ENCODE measurements around the gene LCN15. TPM values are rescaled to one million over a fixed set of nuclear protein-coding genes. Genes with fewer than 3 reads are reported as not detected.
"Not testable (repeated sequence)": the region's sequence is repeated elsewhere in the genome, so short reads cannot be mapped to it uniquely, and the experiment has no call there.

LCN15 gene
- total RNA-seq, 1 donor from 2014 or later: not detected

DNA sequence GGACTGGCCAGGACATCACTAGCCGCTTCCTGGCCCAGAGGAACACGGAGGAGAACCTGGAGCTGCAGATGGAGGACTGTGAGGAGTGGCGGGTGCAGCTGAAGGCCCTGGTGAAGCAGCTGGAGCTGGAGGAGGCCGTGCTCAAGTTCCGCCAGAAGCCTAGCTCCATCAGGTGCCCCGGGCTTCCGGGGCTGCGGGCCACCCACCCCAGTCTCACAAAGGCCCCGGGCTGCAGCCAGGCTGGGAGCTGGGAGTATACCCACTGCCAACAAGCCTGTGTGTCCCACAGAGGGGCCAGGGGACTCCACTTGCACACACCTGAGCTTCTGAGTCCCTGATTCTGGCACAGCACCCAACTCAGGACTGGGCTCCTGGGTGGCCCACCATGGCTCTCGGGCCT lies 41.7 kb upstream of the LCN15 start:
- DNase-seq (ENCODE audit: low read depth) (no peak), FAIRE-seq (no peak)
- Histone ChIP-seq H3K36me3 (ENCODE audit: control insufficient read depth, insufficient read depth, low read length) (peaks cover 5% of the 10 kb centered on the region), H3K4me3 (ENCODE audit: low read depth, low read length) (no peak overlapping the region), H3K27me3 (ENCODE audit: control insufficient read depth, insufficient read depth, low read length) (no peaks in the 10 kb centered on the region)
- TF ChIP-seq, protein P1, sequence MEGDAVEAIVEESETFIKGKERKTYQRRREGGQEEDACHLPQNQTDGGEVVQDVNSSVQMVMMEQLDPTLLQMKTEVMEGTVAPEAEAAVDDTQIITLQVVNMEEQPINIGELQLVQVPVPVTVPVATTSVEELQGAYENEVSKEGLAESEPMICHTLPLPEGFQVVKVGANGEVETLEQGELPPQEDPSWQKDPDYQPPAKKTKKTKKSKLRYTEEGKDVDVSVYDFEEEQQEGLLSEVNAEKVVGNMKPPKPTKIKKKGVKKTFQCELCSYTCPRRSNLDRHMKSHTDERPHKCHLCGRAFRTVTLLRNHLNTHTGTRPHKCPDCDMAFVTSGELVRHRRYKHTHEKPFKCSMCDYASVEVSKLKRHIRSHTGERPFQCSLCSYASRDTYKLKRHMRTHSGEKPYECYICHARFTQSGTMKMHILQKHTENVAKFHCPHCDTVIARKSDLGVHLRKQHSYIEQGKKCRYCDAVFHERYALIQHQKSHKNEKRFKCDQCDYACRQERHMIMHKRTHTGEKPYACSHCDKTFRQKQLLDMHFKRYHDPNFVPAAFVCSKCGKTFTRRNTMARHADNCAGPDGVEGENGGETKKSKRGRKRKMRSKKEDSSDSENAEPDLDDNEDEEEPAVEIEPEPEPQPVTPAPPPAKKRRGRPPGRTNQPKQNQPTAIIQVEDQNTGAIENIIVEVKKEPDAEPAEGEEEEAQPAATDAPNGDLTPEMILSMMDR (IDR thresholded peaks at IDR 0.05; ENCODE audit: insufficient read depth, low read length, severe bottlenecking): no peak

DNA sequence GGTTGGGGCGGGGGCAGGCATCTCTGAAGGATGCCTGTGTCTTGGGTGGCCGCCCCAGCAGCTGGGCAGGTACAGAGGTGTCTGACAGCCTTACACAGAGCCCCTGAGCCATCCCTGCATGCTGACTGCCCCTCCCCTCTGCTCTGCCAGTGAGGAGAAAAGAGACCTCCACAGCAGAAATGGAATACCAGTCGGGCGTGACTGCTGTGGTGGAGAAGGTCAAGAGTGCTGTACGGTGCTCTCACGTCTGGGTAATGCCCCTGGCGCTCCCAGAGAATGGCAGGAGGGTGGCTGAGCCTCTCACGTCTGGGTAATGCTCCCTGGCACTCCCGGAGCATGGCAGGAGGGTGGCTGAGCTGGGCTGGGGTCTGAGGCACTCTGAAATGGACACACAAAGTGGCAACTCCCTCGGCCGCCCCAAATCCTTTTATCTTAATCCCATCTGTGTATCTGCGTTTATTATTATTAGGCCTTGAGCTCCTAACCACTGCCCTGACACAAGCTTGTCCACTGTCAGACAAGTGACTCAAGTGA lies 41.0 kb upstream of the LCN15 start:
- Histone ChIP-seq H3K4me3 (ENCODE audit: low read depth, low read length) (no peak overlapping the region), H3K27me3 (ENCODE audit: control insufficient read depth, insufficient read depth, low read length) (no peaks in the 10 kb centered on the region), H3K36me3 (ENCODE audit: control insufficient read depth, insufficient read depth, low read length) (peaks cover 5% of the 10 kb centered on the region)
- TF ChIP-seq, protein P1 (IDR thresholded peaks at IDR 0.05; ENCODE audit: insufficient read depth, low read length, severe bottlenecking): no peak
- DNase-seq (ENCODE audit: low read depth): no peak
- no peak for FAIRE-seq

GRCh38 chr9:136804509-136805206 lies 40.3 kb upstream of the LCN15 start:
- DNase-seq (ENCODE audit: low read depth) (no peak), FAIRE-seq (no peak)
- Histone ChIP-seq H3K27me3 (ENCODE audit: control insufficient read depth, insufficient read depth, low read length) (no peaks in the 10 kb centered on the region), H3K36me3 (ENCODE audit: control insufficient read depth, insufficient read depth, low read length) (peaks cover 4% of the 10 kb centered on the region), H3K4me3 (ENCODE audit: low read depth, low read length) (no peak overlapping the region)
- TF ChIP-seq, protein P1 (IDR thresholded peaks at IDR 0.05; ENCODE audit: insufficient read depth, low read length, severe bottlenecking): no peak

DNA sequence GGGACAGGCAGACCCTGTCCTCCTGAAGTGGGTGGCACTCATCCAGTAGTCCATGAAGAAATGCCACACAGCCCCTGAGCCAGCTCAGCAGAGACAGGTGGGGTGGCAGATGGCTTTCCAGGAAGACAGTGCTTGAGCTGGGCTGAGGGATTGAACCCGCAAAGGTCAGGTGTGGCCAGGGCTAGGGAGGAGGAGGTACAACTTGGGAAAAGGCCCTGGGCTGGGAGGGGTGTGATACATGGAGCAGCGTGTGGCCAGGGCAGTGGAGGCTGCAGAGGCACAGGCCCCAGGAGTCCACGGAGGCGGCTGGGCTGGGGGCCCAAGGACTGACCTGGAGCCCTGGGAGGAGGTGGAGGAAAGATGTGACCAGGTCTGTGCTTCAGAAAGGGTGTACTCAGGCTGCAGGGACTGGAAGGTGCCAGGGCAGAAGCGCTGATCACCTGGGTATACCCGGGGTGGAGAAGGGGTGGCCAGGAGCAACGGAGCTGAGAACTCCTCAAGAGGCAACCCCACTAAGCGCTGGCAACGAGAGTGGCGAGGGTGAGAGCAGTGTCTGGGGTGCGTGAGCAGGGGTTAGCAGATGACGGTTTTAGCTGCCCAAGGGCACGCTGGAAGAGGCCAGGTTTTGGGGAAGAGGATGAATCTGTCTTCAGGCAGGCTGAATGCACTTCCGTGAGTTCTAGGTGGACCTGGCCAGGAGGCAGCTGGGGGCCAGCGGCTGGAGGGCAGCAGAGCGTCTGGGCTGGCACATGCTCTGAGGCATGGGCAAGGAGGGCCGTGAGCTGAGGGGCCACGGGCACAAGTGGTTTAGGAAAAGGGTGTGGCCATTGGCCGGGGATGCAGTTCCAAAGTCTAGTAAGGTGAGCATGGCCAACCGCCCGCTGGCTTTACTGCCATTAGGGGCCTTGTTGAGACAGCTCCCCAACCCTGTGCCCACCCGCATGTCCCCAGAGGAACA lies 39.5 kb upstream of the LCN15 start:
- no peak overlapping the region for H3K4me3 ChIP-seq (ENCODE audit: low read depth, low read length)

DNA sequence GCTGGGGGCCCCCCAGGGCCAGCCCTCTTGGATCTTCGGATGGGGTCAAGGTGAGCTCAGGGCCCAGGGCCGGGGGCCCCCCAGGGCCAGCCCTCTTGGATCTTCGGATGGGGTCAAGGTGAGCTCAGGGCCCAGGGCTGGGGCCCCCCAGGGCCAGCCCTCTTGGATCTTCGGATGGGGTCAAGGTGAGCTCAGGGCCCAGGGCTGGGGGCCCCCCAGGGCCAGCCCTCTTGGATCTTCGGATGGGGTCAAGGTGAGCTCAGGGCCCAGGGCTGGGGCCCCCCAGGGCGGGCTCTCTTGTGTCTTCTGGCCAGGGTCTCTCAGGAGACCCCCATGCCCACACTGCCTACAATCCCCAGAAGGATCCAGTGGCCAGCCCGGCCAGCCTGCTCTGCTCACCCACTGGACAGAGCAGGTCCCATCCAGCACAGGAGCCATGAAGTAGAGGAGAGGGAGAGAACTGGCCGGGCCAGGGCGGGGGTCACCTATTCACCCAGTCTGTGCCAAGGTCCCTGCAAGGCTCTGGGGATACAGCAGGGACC lies 38.8 kb upstream of the LCN15 start:
- H3K36me3 ChIP-seq (ENCODE audit: control insufficient read depth, insufficient read depth, low read length); DNase-seq (ENCODE audit: low read depth); H3K27me3 ChIP-seq (ENCODE audit: control insufficient read depth, insufficient read depth, low read length); FAIRE-seq; H3K4me3 ChIP-seq (ENCODE audit: low read depth, low read length): not testable (repeated sequence)

More for the DNA sequence above, 39.5 kb upstream of the LCN15 start:
- DNase-seq (ENCODE audit: low read depth) (no peak), FAIRE-seq (no peak)
- TF ChIP-seq, protein P1 (IDR thresholded peaks at IDR 0.05; ENCODE audit: insufficient read depth, low read length, severe bottlenecking): no peak
- Histone ChIP-seq H3K27me3 (ENCODE audit: control insufficient read depth, insufficient read depth, low read length) (peaks cover 3% of the 10 kb centered on the region), H3K36me3 (ENCODE audit: control insufficient read depth, insufficient read depth, low read length) (peaks cover 2% of the 10 kb centered on the region)

DNA sequence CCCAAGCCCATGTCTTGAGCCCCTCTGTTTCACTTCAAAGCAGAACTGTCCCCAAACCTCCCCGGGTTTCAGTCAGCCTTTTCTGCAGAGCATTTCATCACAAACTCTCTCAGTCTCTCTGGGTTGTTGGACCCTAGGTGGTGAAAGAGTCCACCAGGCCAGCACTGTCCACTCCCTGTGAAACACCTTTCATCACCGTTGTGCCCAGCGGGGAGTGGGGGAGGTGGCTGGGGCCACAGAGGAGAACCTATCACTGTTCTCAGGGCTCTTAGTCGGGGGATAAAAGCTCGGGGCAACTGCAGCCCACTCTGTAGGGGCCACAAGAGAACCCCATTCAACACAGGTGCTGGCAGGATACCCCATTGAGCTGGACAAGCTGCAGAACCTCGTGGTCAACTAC lies 38.0 kb upstream of the LCN15 start:
- TF ChIP-seq, protein P1 (IDR thresholded peaks at IDR 0.05; ENCODE audit: insufficient read depth, low read length, severe bottlenecking): no peak
- Histone ChIP-seq H3K36me3 (ENCODE audit: control insufficient read depth, insufficient read depth, low read length) (peaks cover 2% of the 10 kb centered on the region), H3K4me3 (ENCODE audit: low read depth, low read length) (no peak overlapping the region), H3K27me3 (ENCODE audit: control insufficient read depth, insufficient read depth, low read length) (peaks cover 7% of the 10 kb centered on the region)
- no peak for DNase-seq (ENCODE audit: low read depth)
- FAIRE-seq: no peak
